HG03103 (cell line): ENCODE measurements around the gene PTPRT.

Experiments
- ATAC-seq: cut with Tn5 transposase; IDR thresholded peaks from one replicate; pipeline ENCODE4 v1.9.1; 2021; ENCODE audit warnings: low read depth; ENCODE audit not compliant: unreplicated experiment

PTPRT gene

DNA sequence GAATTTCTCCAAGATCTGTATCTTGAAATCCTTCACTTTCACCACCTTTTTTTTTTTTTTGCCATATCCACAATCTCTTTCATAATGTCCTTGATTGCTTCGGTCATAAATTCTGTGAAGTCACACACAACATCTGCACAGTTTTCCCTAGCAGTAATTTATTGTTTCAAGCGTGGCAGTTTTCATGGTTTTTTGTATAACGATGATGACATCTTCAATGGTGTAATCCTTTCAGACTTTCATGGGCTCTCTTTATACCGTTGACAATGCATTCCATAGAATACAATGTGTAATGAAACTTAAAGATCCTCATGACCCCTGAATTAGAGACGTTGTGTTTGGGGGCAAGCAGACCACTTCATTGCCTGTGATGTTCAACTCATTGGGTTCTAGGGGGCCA lies 693.1 kb downstream of the PTPRT start:
- ATAC-seq: no peak

DNA sequence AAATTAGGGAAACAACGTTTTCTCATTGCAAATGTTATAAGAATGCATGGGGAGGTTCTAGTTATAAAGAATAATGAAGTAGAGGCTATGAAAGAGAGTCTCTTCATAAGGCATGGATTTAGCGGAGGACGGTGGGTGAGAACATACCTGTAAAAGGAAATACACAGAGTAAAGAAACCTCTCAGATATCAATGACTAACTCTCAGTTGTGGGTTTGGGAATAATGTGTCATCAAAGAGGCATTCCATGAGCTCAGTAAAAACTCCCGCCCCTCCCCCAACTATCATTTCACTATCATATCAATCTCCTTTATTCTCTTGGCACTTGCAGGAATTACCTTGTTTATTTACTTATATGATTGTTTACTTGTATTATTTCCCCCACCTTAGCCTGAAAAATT lies 695.4 kb downstream of the PTPRT start:
- no peak for ATAC-seq

GRCh38 chr20:42493001-42493400 lies 696.7 kb downstream of the PTPRT start:
- ATAC-seq: no peak

DNA sequence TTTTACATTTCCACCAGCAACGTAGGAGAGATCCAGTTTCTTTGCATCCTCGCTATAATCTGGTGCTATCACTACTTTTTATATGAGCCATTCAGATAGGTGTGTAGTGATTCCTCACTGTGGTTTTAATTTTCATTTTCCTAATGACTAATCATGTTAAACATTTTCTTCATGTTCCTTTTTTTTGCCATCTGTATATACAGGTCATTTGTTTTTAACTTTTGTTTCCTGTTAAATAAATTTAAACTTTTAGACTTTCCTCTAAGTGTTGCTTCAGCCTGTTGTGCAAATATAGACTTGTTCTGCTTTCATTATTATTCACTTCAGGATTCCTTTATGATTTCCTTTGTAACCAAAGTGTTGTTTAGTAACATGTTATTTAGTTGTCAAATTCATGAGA lies 697.4 kb downstream of the PTPRT start:
- ATAC-seq: no peak

GRCh38 chr20:42485556-42485955 lies 704.1 kb downstream of the PTPRT start:
- ATAC-seq: no peak

GRCh38 chr20:42484790-42485375 lies 704.8 kb downstream of the PTPRT start:
- no peak for ATAC-seq

DNA sequence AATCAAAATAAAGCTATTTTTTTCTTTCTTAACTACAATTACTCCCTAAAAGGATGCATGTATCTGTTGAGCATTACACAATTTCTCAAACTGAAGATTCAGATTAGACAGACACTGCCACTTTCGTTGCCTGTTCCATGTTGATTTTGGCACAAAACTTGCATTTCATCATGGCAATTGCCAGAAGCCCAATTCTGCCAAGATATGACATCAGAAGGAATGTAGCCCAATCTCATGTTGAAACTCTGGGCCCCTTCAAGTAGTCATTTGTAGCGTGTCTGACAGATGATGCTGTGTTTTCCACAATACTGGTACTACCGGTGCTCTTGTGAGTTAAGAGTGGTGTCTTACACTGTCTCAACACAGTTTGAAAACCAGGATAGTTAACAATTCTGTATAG lies 705.4 kb downstream of the PTPRT start:
- ATAC-seq: no peak

DNA sequence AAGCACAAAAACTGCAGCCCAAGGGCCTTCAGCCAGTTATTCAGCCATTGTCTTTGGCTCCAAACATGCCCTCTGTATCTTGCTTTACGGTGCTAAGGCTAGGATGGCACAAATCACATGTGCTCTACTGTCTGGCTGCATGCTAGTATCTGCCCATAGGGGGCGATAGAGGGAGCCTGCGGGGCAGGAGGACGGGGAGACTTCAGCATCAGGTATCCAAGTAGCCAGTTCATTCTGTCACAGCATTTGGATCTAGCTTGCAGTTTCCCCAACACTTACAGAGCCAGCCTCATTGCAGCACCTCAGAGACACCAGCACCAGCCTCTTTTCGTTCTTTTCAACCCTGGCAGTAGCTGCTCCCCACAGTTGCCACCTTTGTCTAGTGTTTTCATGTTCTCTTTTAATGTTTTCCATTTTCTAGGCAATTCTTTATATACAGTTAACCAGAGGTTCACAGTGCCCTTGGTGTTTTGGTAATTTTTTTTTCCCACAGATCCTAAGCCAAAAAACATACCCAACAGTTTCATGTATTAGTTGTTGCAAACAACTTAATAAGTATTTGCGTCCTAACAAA lies 705.9 kb downstream of the PTPRT start:
- no peak for ATAC-seq

DNA sequence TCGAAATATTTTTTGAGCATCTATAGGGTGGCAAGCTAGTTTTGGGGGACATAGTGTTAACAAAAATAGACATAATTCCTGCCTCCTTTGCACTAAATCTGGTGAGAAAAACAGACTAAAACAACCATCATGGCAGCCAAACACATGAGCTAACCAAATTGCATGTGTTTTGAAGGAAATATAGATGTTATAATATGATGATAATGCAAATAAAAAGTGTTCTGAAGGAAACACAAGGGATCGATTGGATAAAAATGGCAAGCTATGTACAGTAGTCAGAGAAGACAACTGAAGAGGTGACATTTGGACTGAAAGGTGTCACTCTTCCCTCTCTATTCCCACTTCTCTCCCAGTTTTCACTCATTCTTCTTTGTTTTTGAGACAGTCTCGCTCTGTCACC lies 706.9 kb downstream of the PTPRT start:
- no peak for ATAC-seq

DNA sequence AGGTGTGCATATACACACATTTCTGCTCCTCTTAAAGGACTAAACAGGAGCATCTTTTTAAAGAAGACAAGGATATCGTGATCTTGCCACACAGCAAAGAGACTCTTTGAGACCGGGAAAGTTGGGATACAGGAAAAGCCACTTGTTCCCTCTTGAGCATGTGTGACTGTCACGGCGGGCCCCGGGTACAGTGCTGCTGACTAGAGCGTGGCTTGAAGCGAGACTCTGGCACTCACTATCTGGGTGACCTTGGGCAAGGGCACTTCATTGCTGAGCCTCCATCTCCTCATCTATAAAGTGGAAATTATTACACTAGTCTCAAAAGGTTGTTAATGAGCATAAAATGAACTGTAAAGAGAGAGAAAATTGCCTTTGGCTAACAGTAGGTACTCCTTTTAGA lies 713.9 kb downstream of the PTPRT start:
- no peak for ATAC-seq

DNA sequence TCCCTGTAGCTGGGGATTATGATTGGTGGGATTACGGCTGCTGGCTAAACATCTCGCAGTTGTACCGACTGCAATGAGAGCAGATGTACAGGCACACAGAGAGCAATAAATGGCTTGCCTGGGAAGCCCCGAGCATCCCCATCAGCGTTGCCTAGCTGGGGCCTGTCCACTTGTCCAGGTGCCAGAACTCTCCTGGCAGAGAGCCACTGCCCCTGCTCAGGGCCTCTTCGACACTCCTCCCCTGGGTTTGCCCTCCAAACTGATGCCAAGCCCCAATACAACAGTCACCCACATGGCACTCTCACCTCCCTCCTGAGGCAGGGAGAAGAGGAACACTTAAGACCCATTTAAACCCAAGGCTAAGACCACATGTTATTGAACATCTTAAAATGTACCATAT lies 715.1 kb downstream of the PTPRT start:
- ATAC-seq: no peak

- ATAC-seq: no peak
These were observed 717.5 kb downstream of the PTPRT start for GRCh38 chr20:42472198-42472597.

GRCh38 chr20:42461965-42462593 lies 727.6 kb downstream of the PTPRT start:
- no peak for ATAC-seq

DNA sequence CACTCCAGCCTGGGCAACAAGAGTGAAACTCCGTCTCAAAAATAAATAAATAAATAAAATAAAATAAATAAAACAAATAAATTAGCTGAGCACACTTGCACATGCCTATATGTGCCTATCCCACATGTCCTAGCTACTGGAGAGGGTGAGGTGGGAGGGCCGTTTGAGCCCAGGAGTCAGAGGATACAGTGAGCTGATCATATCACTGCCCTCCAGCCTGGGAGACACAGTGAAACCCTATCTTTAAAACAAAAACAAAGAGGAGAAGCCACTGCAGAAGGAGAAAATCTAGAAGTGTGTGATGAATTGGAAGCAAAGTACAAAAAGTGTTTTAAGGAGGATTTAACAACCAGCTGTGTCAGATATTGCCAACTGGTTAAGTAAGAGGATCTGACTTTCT lies 728.4 kb downstream of the PTPRT start:
- no peak for ATAC-seq

GRCh38 chr20:42447270-42447669 lies 742.4 kb downstream of the PTPRT start:
- ATAC-seq: no peak

- ATAC-seq: no peak
These were observed 744.9 kb downstream of the PTPRT start for GRCh38 chr20:42444799-42445198.

DNA sequence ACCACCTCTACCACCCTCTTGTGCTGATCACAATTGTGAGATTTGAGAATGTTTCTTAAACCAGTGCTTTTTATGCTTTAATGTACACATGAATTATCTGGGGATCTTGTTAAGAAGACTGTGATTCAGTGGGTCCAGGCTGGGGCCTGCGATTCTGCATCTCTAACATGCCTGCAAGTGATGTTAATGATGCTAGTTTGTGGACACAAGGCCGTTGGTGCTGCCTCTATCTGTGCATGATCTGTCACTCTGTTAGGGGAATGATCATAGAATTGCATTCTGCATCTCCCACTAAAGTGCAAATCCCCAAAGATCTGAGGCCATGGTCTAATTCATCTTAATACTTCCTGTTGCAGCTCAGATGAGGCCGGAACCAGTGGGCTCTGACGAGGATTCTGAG lies 746.5 kb downstream of the PTPRT start:
- no peak for ATAC-seq

- no peak for ATAC-seq
These were observed 747.0 kb downstream of the PTPRT start for GRCh38 chr20:42442716-42443115.

- ATAC-seq: no peak
These were observed 747.8 kb downstream of the PTPRT start for GRCh38 chr20:42441864-42442331.

GRCh38 chr20:42441196-42441863 lies 748.4 kb downstream of the PTPRT start:
- ATAC-seq: no peak

GRCh38 chr20:42435230-42435629 lies 754.5 kb downstream of the PTPRT start:
- peak; percentile 95 for ATAC-seq
